ENCODE results near the gene GBE1. TPM values are rescaled to one million over a fixed set of nuclear protein-coding genes. Genes with fewer than 3 reads are reported as not detected.

The GBE1 gene
- polyA plus RNA-seq, 3 donors: 7.7 to 21.7 (median 19.1) TPM

- Mint-ChIP-seq H3K27me3 (ENCODE audit: low read depth in 3 of 3) (peaks cover 0 to 2% (median 0%) of the 10 kb centered on the region in 3 donors), H3K36me3 (peaks cover 14 to 21% of the 10 kb centered on the region in 2 donors), H3K27ac (no peak overlapping the region), H3K9me3 (peaks cover 0 to 4% (median 0%) of the 10 kb centered on the region in 7 donors), H3K4me1 (peaks cover 6% of the 10 kb centered on the region), H3K4me3 (no peak overlapping the region)
- intact Hi-C loops (cut with micrococcal nuclease): no loop called here
- Histone ChIP-seq H2AFZ (ENCODE audit: insufficient read depth, low read depth, low read length, poor library complexity, severe bottlenecking) (no peak overlapping the region), H3K4me2 (replicated peaks; ENCODE audit: extremely low read depth, low read length, poor library complexity, severe bottlenecking) (no peak overlapping the region), H3K9ac (ENCODE audit: insufficient read depth, low read length, poor library complexity, severe bottlenecking) (no peak overlapping the region), H4K20me1 (ENCODE audit: insufficient read depth, low read length) (no peaks in the 10 kb centered on the region), H3K79me2 (ENCODE audit: insufficient read depth, low read length) (no peaks in the 10 kb centered on the region), H3K27ac (ENCODE audit: low read depth in 1 of 2, low read length in 2 of 2) (no peak overlapping the region), H3K4me1 (ENCODE audit: control insufficient read depth in 1 of 2, insufficient read depth in 2 of 2, low read length in 2 of 2) (no peaks in the 10 kb centered on the region), H3K27me3 (ENCODE audit: control insufficient read depth in 2 of 2, insufficient read depth in 2 of 2, low read length in 2 of 2) (no peaks in the 10 kb centered on the region), H3K4me3 (replicated peaks in 1 of 3; ENCODE audit: low read depth in 2 of 3, low read length in 3 of 3) (no peak overlapping the region), H3K36me3 (replicated peaks in 1 of 2; ENCODE audit: control insufficient read depth in 1 of 2, insufficient read depth in 2 of 2, low read length in 2 of 2) (peaks cover 0 to 5% of the 10 kb centered on the region in 2 donors), H3K9me3 (replicated peaks in 1 of 2; ENCODE audit: control insufficient read depth in 1 of 2, insufficient read depth in 1 of 2, low read length in 2 of 2) (peaks cover 0 to under 1% of the 10 kb centered on the region in 2 donors)
- no peak for TF ChIP-seq CTCF (IDR thresholded peaks at IDR 0.05)
- no peak for DNase-seq
- 96% methylated on average over 5 of the region's 5 CpGs for WGBS (ENCODE audit: insufficient coverage)
These were observed 66.8 kb downstream of the GBE1 start for GRCh38 chr3:81694662-81695061.

- H3K4me3 ChIP-seq (replicated peaks in 1 of 3; ENCODE audit: low read depth in 2 of 3, low read length in 3 of 3): no peak overlapping the region
- H3K27me3 ChIP-seq (ENCODE audit: control insufficient read depth in 2 of 2, insufficient read depth in 2 of 2, low read length in 2 of 2): no peaks in the 10 kb centered on the region
- Mint-ChIP-seq H3K9me3 (peaks cover 0 to 7% (median 0%) of the 10 kb centered on the region in 7 donors), H3K4me3 (no peak overlapping the region), H3K4me1 (peaks cover 6% of the 10 kb centered on the region), H3K36me3 (peaks cover 8 to 11% of the 10 kb centered on the region in 2 donors), H3K27ac (no peak overlapping the region), H3K27me3 (ENCODE audit: low read depth in 3 of 3) (peaks cover 0 to 2% (median 0%) of the 10 kb centered on the region in 3 donors)
- peaks cover 0 to 3% of the 10 kb centered on the region in 2 donors for H3K9me3 ChIP-seq (replicated peaks in 1 of 2; ENCODE audit: control insufficient read depth in 1 of 2, insufficient read depth in 1 of 2, low read length in 2 of 2)
- no peak overlapping the region for H3K4me2 ChIP-seq (replicated peaks; ENCODE audit: extremely low read depth, low read length, poor library complexity, severe bottlenecking)
- H3K4me1 ChIP-seq (ENCODE audit: control insufficient read depth in 1 of 2, insufficient read depth in 2 of 2, low read length in 2 of 2): no peaks in the 10 kb centered on the region
- WGBS (ENCODE audit: insufficient coverage): no CpG with 5 or more reads among the region's 1 CpG
- H3K36me3 ChIP-seq (replicated peaks in 1 of 2; ENCODE audit: control insufficient read depth in 1 of 2, insufficient read depth in 2 of 2, low read length in 2 of 2): no peaks in the 10 kb centered on the region
- H3K79me2 ChIP-seq (ENCODE audit: insufficient read depth, low read length): no peaks in the 10 kb centered on the region
- no peak overlapping the region for H3K27ac ChIP-seq (ENCODE audit: low read depth in 1 of 2, low read length in 2 of 2)
- DNase-seq: no peak
- no peak for TF ChIP-seq CTCF (IDR thresholded peaks at IDR 0.05)
- H3K9ac ChIP-seq (ENCODE audit: insufficient read depth, low read length, poor library complexity, severe bottlenecking): no peak overlapping the region
- H4K20me1 ChIP-seq (ENCODE audit: insufficient read depth, low read length): no peaks in the 10 kb centered on the region
- intact Hi-C loops (cut with micrococcal nuclease): no loop called here
- no peak overlapping the region for H2AFZ ChIP-seq (ENCODE audit: insufficient read depth, low read depth, low read length, poor library complexity, severe bottlenecking)
These were observed 68.7 kb downstream of the GBE1 start for GRCh38 chr3:81692766-81693165.

All from CD14-positive monocyte (primary cell).